HEK293T (cell line): ENCODE data around the gene POLD3.

ENCODE experiments used
- ARNT ChIP-seq: fragments of 450-650 bp; IDR thresholded peaks from 2 replicates; pipeline ENCODE4 v1.6.1; 2017; ENCODE audit warnings: mild to moderate bottlenecking
- BHLHE40 ChIP-seq: fragments of 450-650 bp; IDR thresholded peaks from 2 replicates; pipeline ENCODE4 v1.6.1; 2016; ENCODE audit warnings: mild to moderate bottlenecking, moderate library complexity, borderline replicate concordance
- ELF4 ChIP-seq: fragments of 450-650 bp; IDR thresholded peaks from 2 replicates; pipeline ENCODE4 v1.6.1; 2017; ENCODE audit warnings: antibody characterized with exemption
- FOXA1 ChIP-seq: fragments of 450-650 bp; IDR thresholded peaks from 2 replicates; pipeline ENCODE4 v1.6.1; 2016; ENCODE audit warnings: mild to moderate bottlenecking
- FOXK2 ChIP-seq: fragments of 450-650 bp; IDR thresholded peaks from 2 replicates; pipeline ENCODE4 v1.6.1; 2016; ENCODE audit warnings: mild to moderate bottlenecking
- HDGF ChIP-seq: fragments of 450-650 bp; IDR thresholded peaks from 2 replicates; pipeline ENCODE4 v1.6.1; 2017; ENCODE audit warnings: antibody characterized with exemption, borderline replicate concordance
- L3MBTL2 ChIP-seq: fragments of 450-650 bp; conservative IDR thresholded peaks from 2 replicates; pipeline ENCODE4 v1.6.1; 2016; ENCODE audit warnings: mild to moderate bottlenecking
- LEF1 ChIP-seq: fragments of 450-650 bp; IDR thresholded peaks from 2 replicates; pipeline ENCODE4 v1.6.1; 2017; ENCODE audit warnings: mild to moderate bottlenecking, borderline replicate concordance
- SP1 ChIP-seq: fragments of 450-650 bp; IDR thresholded peaks from 2 replicates; pipeline ENCODE4 v1.6.1; 2017

- no peak for TF ChIP-seq FOXA1
- no peak for TF ChIP-seq SP1
- no peak for TF ChIP-seq BHLHE40
- TF ChIP-seq FOXK2: no peak
- no peak for TF ChIP-seq ARNT
- no peak for TF ChIP-seq HDGF
- TF ChIP-seq L3MBTL2: no peak
- no peak for TF ChIP-seq ELF4
- no peak for TF ChIP-seq LEF1
Observed at GRCh38 chr11:74662487-74663103, 70.2 kb downstream of the POLD3 start.
